H9 (cell line): ENCODE data around the gene GLS. TPM values are rescaled to one million over a fixed set of nuclear protein-coding genes. Genes with fewer than 3 reads are reported as not detected.

Source experiments
- DNase-seq: peaks from one replicate; pipeline ENCODE4 v3.0.0-alpha.2; 2017
- H2AFZ ChIP-seq: one replicate; pipeline ENCODE4 v1.6.1; 2013; ENCODE audit warnings: mild to moderate bottlenecking, low read length, control low read depth, moderate library complexity
- H2AK5ac ChIP-seq: 2 replicates; pipeline ENCODE4 v1.6.1; 2013; ENCODE audit warnings: low read length, control low read depth, mixed read lengths; ENCODE audit not compliant: insufficient read length
- H2BK120ac ChIP-seq: one replicate; pipeline ENCODE4 v1.6.1; 2013; ENCODE audit warnings: low read depth, mild to moderate bottlenecking, low read length, control low read depth, inconsistent platforms; ENCODE audit not compliant: poor library complexity, severe bottlenecking
- H2BK12ac ChIP-seq: 2 replicates; pipeline ENCODE4 v1.6.1; 2013; ENCODE audit warnings: low read length, control low read depth, mixed read lengths, low read depth; ENCODE audit not compliant: insufficient read length
- H2BK15ac ChIP-seq: 2 replicates; pipeline ENCODE4 v1.6.1; 2013; ENCODE audit warnings: low read depth, low read length, control low read depth
- H2BK20ac ChIP-seq: one replicate; pipeline ENCODE4 v1.6.1; 2013; ENCODE audit warnings: low read depth, mild to moderate bottlenecking, low read length, control low read depth, inconsistent platforms; ENCODE audit not compliant: poor library complexity, severe bottlenecking
- H2BK5ac ChIP-seq: 2 replicates; pipeline ENCODE4 v1.6.1; 2013; ENCODE audit warnings: low read length, control low read depth, mixed read lengths; ENCODE audit not compliant: insufficient read length
- H3K14ac ChIP-seq: 2 replicates; pipeline ENCODE4 v1.6.1; 2013; ENCODE audit warnings: low read length, control low read depth; ENCODE audit not compliant: insufficient read depth
- H3K18ac ChIP-seq: 2 replicates; pipeline ENCODE4 v1.6.1; 2013; ENCODE audit warnings: low read depth, mild to moderate bottlenecking, mixed read lengths, low read length, control low read depth; ENCODE audit not compliant: insufficient read length
- H3K23ac ChIP-seq: 2 replicates; pipeline ENCODE4 v1.6.1; 2013; ENCODE audit warnings: low read length, control low read depth, mixed read lengths, low read depth; ENCODE audit not compliant: insufficient read length
- H3K23me2 ChIP-seq: 2 replicates; pipeline ENCODE4 v1.6.1; 2013; ENCODE audit warnings: low read depth, mild to moderate bottlenecking, mixed read lengths, low read length, control low read depth; ENCODE audit not compliant: insufficient read length, poor library complexity, severe bottlenecking
- H3K27ac ChIP-seq: 2 replicates; pipeline ENCODE4 v1.5.1; 2013; ENCODE audit warnings: low read length, control low read depth, mixed read lengths, low read depth; ENCODE audit not compliant: insufficient read length
- H3K27me3 ChIP-seq: 2 replicates; pipeline ENCODE4 v1.6.1; 2013; ENCODE audit warnings: low read length, control low read depth, inconsistent platforms; ENCODE audit not compliant: insufficient read depth
- H3K4ac ChIP-seq: 2 replicates; pipeline ENCODE4 v1.6.1; 2013; ENCODE audit warnings: low read depth, mild to moderate bottlenecking, control low read depth, inconsistent platforms, low read length, moderate library complexity
- H3K4me1 ChIP-seq: 2 replicates; pipeline ENCODE4 v1.6.1; 2013; ENCODE audit warnings: low read length, control low read depth, inconsistent platforms; ENCODE audit not compliant: insufficient read depth
- H3K4me2 ChIP-seq: 2 replicates; pipeline ENCODE4 v1.6.1; 2013; ENCODE audit warnings: low read length, control low read depth, mixed read lengths; ENCODE audit not compliant: insufficient read length, insufficient read depth
- H3K56ac ChIP-seq: 2 replicates; pipeline ENCODE4 v1.6.1; 2013; ENCODE audit warnings: low read depth, mild to moderate bottlenecking, mixed read lengths, low read length, control low read depth; ENCODE audit not compliant: insufficient read length
- H3K79me1 ChIP-seq: 2 replicates; pipeline ENCODE4 v1.6.1; 2013; ENCODE audit warnings: low read depth, mild to moderate bottlenecking, moderate library complexity, low read length, control low read depth, inconsistent platforms; ENCODE audit not compliant: insufficient read depth, poor library complexity, severe bottlenecking
- H3K79me2 ChIP-seq: 2 replicates; pipeline ENCODE4 v1.6.1; 2013; ENCODE audit warnings: low read length, control low read depth, inconsistent platforms; ENCODE audit not compliant: insufficient read depth
- H3K9ac ChIP-seq: 2 replicates; pipeline ENCODE4 v1.6.1; 2013; ENCODE audit warnings: low read length, control low read depth, mixed read lengths; ENCODE audit not compliant: insufficient read length; ENCODE audit errors: extremely low read depth
- H3K9me3 ChIP-seq: one replicate; pipeline ENCODE4 v1.6.1; 2013; ENCODE audit warnings: low read depth, low read length, inconsistent platforms; ENCODE audit not compliant: control insufficient read depth
- H3T11ph ChIP-seq: one replicate; pipeline ENCODE4 v1.6.1; 2013; ENCODE audit warnings: mild to moderate bottlenecking, low read length, control low read depth, inconsistent platforms
- H4K20me1 ChIP-seq: one replicate; pipeline ENCODE4 v1.6.1; 2013; ENCODE audit not compliant: control insufficient read depth, insufficient read length, insufficient read depth
- H4K5ac ChIP-seq: 2 replicates; pipeline ENCODE4 v1.6.1; 2013; ENCODE audit warnings: low read depth, mild to moderate bottlenecking, mixed read lengths, low read length, control low read depth; ENCODE audit not compliant: insufficient read length
- H4K8ac ChIP-seq: replicated peaks from 2 replicates; pipeline ENCODE4 v1.6.1; 2013; ENCODE audit warnings: low read length, control low read depth, mixed read lengths, low read depth; ENCODE audit not compliant: insufficient read length
- H4K91ac ChIP-seq: 2 replicates; pipeline ENCODE4 v1.6.1; 2013; ENCODE audit warnings: low read depth, mild to moderate bottlenecking, moderate library complexity, mixed read lengths, low read length, control low read depth; ENCODE audit not compliant: insufficient read length
- H3K27ac Mint-ChIP-seq, 3 experiments: 2 replicates in 2 of 3; 3 replicates in 1 of 3; pipeline ENCODE4 v1.8.0; 2020 to 2021; ENCODE audit warnings: mixed read lengths in 3 of 3, mild to moderate bottlenecking in 1 of 3, moderate library complexity in 1 of 3
- H3K27me3 Mint-ChIP-seq: 2 replicates; pipeline ENCODE4 v1.8.0; 2021; ENCODE audit warnings: low read depth, mild to moderate bottlenecking, moderate library complexity, mixed read lengths
- H3K36me3 Mint-ChIP-seq, 3 experiments: 2 replicates in 2 of 3; 3 replicates in 1 of 3; pipeline ENCODE4 v1.8.0; 2020 to 2021; ENCODE audit warnings: low read depth in 3 of 3, mixed read lengths in 3 of 3; ENCODE audit not compliant: insufficient read depth in 1 of 3
- H3K4me1 Mint-ChIP-seq, 2 experiments: 2 replicates each; pipeline ENCODE4 v1.8.0; 2020; ENCODE audit warnings: mixed read lengths in 2 of 2
- H3K4me3 Mint-ChIP-seq, 2 experiments: 2 replicates in 1 of 2; 3 replicates in 1 of 2; pipeline ENCODE4 v1.8.0; 2020 to 2021; ENCODE audit warnings: mild to moderate bottlenecking in 2 of 2, mixed read lengths in 2 of 2, moderate library complexity in 1 of 2
- H3K9me3 Mint-ChIP-seq, 2 experiments: 2 replicates in 1 of 2; 3 replicates in 1 of 2; pipeline ENCODE4 v1.8.0; 2020; ENCODE audit warnings: mild to moderate bottlenecking in 2 of 2, mixed read lengths in 2 of 2, moderate library complexity in 1 of 2
- CTCF ChIP-seq: fragments of 200-600 bp; sonication (generic); conservative IDR thresholded peaks from 3 replicates; pipeline ENCODE4 v1.8.0; 2021; ENCODE audit warnings: antibody characterized with exemption, mild to moderate bottlenecking
- WGBS: extraction: QIAGEN DNeasy Blood & Tissue Kit; methylation state at CpG from one replicate; pipeline ENCODE4 v1.1.7; 2013; ENCODE audit warnings: missing lambda C conversion rate, low lambda C conversion rate, mixed read lengths; ENCODE audit not compliant: insufficient read length; ENCODE audit errors: extremely low coverage; 5-methylcytosine and 5-hydroxymethylcytosine counted together
- total RNA-seq: library from RNA; stranded (reverse); gene quantifications from 2 replicates; pipeline ENCODE4 v1.2.1, GENCODE V29; 2021

Gene GLS
- total RNA-seq, 1 experiment from 2014 or later: 69.3 TPM

GRCh38 chr2:190888449-190888848, 7.8 kb downstream of the GLS start:
- no peak for TF ChIP-seq CTCF
- Histone ChIP-seq H3K56ac (no peak overlapping the region), H2BK120ac (no peak overlapping the region), H3K9me3 (no peaks in the 10 kb centered on the region), H3K79me2 (peaks cover 22% of the 10 kb centered on the region; the same call in 1 of the 2 replicates), H3K9ac (no peak overlapping the region), H3K27me3 (no peaks in the 10 kb centered on the region), H4K20me1 (no peaks in the 10 kb centered on the region), H4K5ac (no peak overlapping the region), H2AK5ac (no peak overlapping the region), H3K23me2 (no peaks in the 10 kb centered on the region), H4K8ac (no peak overlapping the region), H3K14ac (no peak overlapping the region), H3K4me1 (no peaks in the 10 kb centered on the region), H4K91ac (no peak overlapping the region), H3K79me1 (peaks cover 3% of the 10 kb centered on the region), H3K27ac (no peak overlapping the region), H2BK20ac (no peak overlapping the region), H3T11ph (no peak overlapping the region), H2BK15ac (no peak overlapping the region), H3K23ac (no peak overlapping the region), H3K4me2 (no peak overlapping the region), H2AFZ (no peak overlapping the region), H2BK12ac (no peak overlapping the region), H2BK5ac (no peak overlapping the region), H3K4ac (no peak overlapping the region), H3K18ac (no peak overlapping the region)
- peaks cover 38 to 44% of the 10 kb centered on the region in 2 experiments for H3K4me1 Mint-ChIP-seq
- no peaks in the 10 kb centered on the region for H3K27me3 Mint-ChIP-seq
- no peak for DNase-seq
- H3K36me3 Mint-ChIP-seq: peaks cover 2 to 10% (median 5%) of the 10 kb centered on the region in 3 experiments; a peak in 5 of 7 replicates
- H3K9me3 Mint-ChIP-seq: no peaks in the 10 kb centered on the region
- H3K27ac Mint-ChIP-seq: peak overlapping the region in 1 of 3 experiments; percentile 78; a peak in 3 of 7 replicates
- H3K4me3 Mint-ChIP-seq: no peak overlapping the region
- no CpG with 5 or more reads among the region's 1 CpG for WGBS
